ENCODE results near the gene MCC.

DNA sequence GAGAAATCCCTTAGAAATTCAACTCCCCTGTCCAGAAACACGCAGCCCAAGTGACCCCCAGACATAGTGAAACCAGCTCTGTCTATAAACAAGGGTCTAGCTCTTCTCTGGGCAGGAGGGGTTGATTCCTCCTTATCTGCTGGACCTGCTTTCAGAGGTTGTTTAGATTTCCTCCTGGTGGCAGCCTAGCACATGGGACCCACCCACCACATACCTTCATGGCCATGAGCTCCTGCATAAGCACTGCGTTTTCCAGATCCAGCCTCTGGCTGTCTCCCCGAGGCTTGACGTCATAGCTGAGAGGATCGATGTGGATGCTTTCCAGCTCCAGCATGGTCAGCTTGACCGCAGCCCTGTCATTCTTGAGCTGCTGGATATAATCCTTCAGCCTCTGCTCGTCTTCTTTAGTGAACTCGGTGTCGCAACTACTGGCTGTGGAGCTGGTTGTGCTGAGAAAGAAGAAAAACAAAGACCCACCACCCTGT, 434.7 kb downstream of the MCC start:
- TF ChIP-seq, protein P1, sequence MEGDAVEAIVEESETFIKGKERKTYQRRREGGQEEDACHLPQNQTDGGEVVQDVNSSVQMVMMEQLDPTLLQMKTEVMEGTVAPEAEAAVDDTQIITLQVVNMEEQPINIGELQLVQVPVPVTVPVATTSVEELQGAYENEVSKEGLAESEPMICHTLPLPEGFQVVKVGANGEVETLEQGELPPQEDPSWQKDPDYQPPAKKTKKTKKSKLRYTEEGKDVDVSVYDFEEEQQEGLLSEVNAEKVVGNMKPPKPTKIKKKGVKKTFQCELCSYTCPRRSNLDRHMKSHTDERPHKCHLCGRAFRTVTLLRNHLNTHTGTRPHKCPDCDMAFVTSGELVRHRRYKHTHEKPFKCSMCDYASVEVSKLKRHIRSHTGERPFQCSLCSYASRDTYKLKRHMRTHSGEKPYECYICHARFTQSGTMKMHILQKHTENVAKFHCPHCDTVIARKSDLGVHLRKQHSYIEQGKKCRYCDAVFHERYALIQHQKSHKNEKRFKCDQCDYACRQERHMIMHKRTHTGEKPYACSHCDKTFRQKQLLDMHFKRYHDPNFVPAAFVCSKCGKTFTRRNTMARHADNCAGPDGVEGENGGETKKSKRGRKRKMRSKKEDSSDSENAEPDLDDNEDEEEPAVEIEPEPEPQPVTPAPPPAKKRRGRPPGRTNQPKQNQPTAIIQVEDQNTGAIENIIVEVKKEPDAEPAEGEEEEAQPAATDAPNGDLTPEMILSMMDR (conservative IDR thresholded peaks at IDR 0.05 in 1 of 2, IDR thresholded peaks at IDR 0.05 in 1 of 2; ENCODE audit: low read depth in 1 of 2, low read length in 2 of 2), result no peak
- TF ChIP-seq EZH2 (IDR thresholded peaks at IDR 0.05; ENCODE audit: low read length, missing control alignments), result no peak
